H9 (cell line): Measurements from ENCODE around the gene PPP3CB. TPM values are rescaled to one million over a fixed set of nuclear protein-coding genes. Genes with fewer than 3 reads are reported as not detected.

Experiments used
- DNase-seq: peaks from one replicate; pipeline ENCODE4 v3.0.0-alpha.2; 2017
- H2AFZ ChIP-seq: one replicate; pipeline ENCODE4 v1.6.1; 2013; ENCODE audit warnings: mild to moderate bottlenecking, low read length, control low read depth, moderate library complexity
- H2AK5ac ChIP-seq: 2 replicates; pipeline ENCODE4 v1.6.1; 2013; ENCODE audit warnings: low read length, control low read depth, mixed read lengths; ENCODE audit not compliant: insufficient read length
- H2BK120ac ChIP-seq: one replicate; pipeline ENCODE4 v1.6.1; 2013; ENCODE audit warnings: low read depth, mild to moderate bottlenecking, low read length, control low read depth, inconsistent platforms; ENCODE audit not compliant: poor library complexity, severe bottlenecking
- H2BK12ac ChIP-seq: 2 replicates; pipeline ENCODE4 v1.6.1; 2013; ENCODE audit warnings: low read length, control low read depth, mixed read lengths, low read depth; ENCODE audit not compliant: insufficient read length
- H2BK15ac ChIP-seq: 2 replicates; pipeline ENCODE4 v1.6.1; 2013; ENCODE audit warnings: low read depth, low read length, control low read depth
- H2BK20ac ChIP-seq: one replicate; pipeline ENCODE4 v1.6.1; 2013; ENCODE audit warnings: low read depth, mild to moderate bottlenecking, low read length, control low read depth, inconsistent platforms; ENCODE audit not compliant: poor library complexity, severe bottlenecking
- H2BK5ac ChIP-seq: 2 replicates; pipeline ENCODE4 v1.6.1; 2013; ENCODE audit warnings: low read length, control low read depth, mixed read lengths; ENCODE audit not compliant: insufficient read length
- H3K14ac ChIP-seq: 2 replicates; pipeline ENCODE4 v1.6.1; 2013; ENCODE audit warnings: low read length, control low read depth; ENCODE audit not compliant: insufficient read depth
- H3K18ac ChIP-seq: 2 replicates; pipeline ENCODE4 v1.6.1; 2013; ENCODE audit warnings: low read depth, mild to moderate bottlenecking, mixed read lengths, low read length, control low read depth; ENCODE audit not compliant: insufficient read length
- H3K23ac ChIP-seq: 2 replicates; pipeline ENCODE4 v1.6.1; 2013; ENCODE audit warnings: low read length, control low read depth, mixed read lengths, low read depth; ENCODE audit not compliant: insufficient read length
- H3K23me2 ChIP-seq: 2 replicates; pipeline ENCODE4 v1.6.1; 2013; ENCODE audit warnings: low read depth, mild to moderate bottlenecking, mixed read lengths, low read length, control low read depth; ENCODE audit not compliant: insufficient read length, poor library complexity, severe bottlenecking
- H3K27ac ChIP-seq: 2 replicates; pipeline ENCODE4 v1.5.1; 2013; ENCODE audit warnings: low read length, control low read depth, mixed read lengths, low read depth; ENCODE audit not compliant: insufficient read length
- H3K27me3 ChIP-seq: 2 replicates; pipeline ENCODE4 v1.6.1; 2013; ENCODE audit warnings: low read length, control low read depth, inconsistent platforms; ENCODE audit not compliant: insufficient read depth
- H3K4ac ChIP-seq: 2 replicates; pipeline ENCODE4 v1.6.1; 2013; ENCODE audit warnings: low read depth, mild to moderate bottlenecking, control low read depth, inconsistent platforms, low read length, moderate library complexity
- H3K4me1 ChIP-seq: 2 replicates; pipeline ENCODE4 v1.6.1; 2013; ENCODE audit warnings: low read length, control low read depth, inconsistent platforms; ENCODE audit not compliant: insufficient read depth
- H3K4me2 ChIP-seq: 2 replicates; pipeline ENCODE4 v1.6.1; 2013; ENCODE audit warnings: low read length, control low read depth, mixed read lengths; ENCODE audit not compliant: insufficient read length, insufficient read depth
- H3K56ac ChIP-seq: 2 replicates; pipeline ENCODE4 v1.6.1; 2013; ENCODE audit warnings: low read depth, mild to moderate bottlenecking, mixed read lengths, low read length, control low read depth; ENCODE audit not compliant: insufficient read length
- H3K79me1 ChIP-seq: 2 replicates; pipeline ENCODE4 v1.6.1; 2013; ENCODE audit warnings: low read depth, mild to moderate bottlenecking, moderate library complexity, low read length, control low read depth, inconsistent platforms; ENCODE audit not compliant: insufficient read depth, poor library complexity, severe bottlenecking
- H3K79me2 ChIP-seq: 2 replicates; pipeline ENCODE4 v1.6.1; 2013; ENCODE audit warnings: low read length, control low read depth, inconsistent platforms; ENCODE audit not compliant: insufficient read depth
- H3K9ac ChIP-seq: 2 replicates; pipeline ENCODE4 v1.6.1; 2013; ENCODE audit warnings: low read length, control low read depth, mixed read lengths; ENCODE audit not compliant: insufficient read length; ENCODE audit errors: extremely low read depth
- H3K9me3 ChIP-seq: one replicate; pipeline ENCODE4 v1.6.1; 2013; ENCODE audit warnings: low read depth, low read length, inconsistent platforms; ENCODE audit not compliant: control insufficient read depth
- H3T11ph ChIP-seq: one replicate; pipeline ENCODE4 v1.6.1; 2013; ENCODE audit warnings: mild to moderate bottlenecking, low read length, control low read depth, inconsistent platforms
- H4K20me1 ChIP-seq: one replicate; pipeline ENCODE4 v1.6.1; 2013; ENCODE audit not compliant: control insufficient read depth, insufficient read length, insufficient read depth
- H4K5ac ChIP-seq: 2 replicates; pipeline ENCODE4 v1.6.1; 2013; ENCODE audit warnings: low read depth, mild to moderate bottlenecking, mixed read lengths, low read length, control low read depth; ENCODE audit not compliant: insufficient read length
- H4K8ac ChIP-seq: replicated peaks from 2 replicates; pipeline ENCODE4 v1.6.1; 2013; ENCODE audit warnings: low read length, control low read depth, mixed read lengths, low read depth; ENCODE audit not compliant: insufficient read length
- H4K91ac ChIP-seq: 2 replicates; pipeline ENCODE4 v1.6.1; 2013; ENCODE audit warnings: low read depth, mild to moderate bottlenecking, moderate library complexity, mixed read lengths, low read length, control low read depth; ENCODE audit not compliant: insufficient read length
- H3K27ac Mint-ChIP-seq, 3 experiments: 2 replicates in 2 of 3; 3 replicates in 1 of 3; pipeline ENCODE4 v1.8.0; 2020 to 2021; ENCODE audit warnings: mixed read lengths in 3 of 3, mild to moderate bottlenecking in 1 of 3, moderate library complexity in 1 of 3
- H3K27me3 Mint-ChIP-seq: 2 replicates; pipeline ENCODE4 v1.8.0; 2021; ENCODE audit warnings: low read depth, mild to moderate bottlenecking, moderate library complexity, mixed read lengths
- H3K36me3 Mint-ChIP-seq, 3 experiments: 2 replicates in 2 of 3; 3 replicates in 1 of 3; pipeline ENCODE4 v1.8.0; 2020 to 2021; ENCODE audit warnings: low read depth in 3 of 3, mixed read lengths in 3 of 3; ENCODE audit not compliant: insufficient read depth in 1 of 3
- H3K4me1 Mint-ChIP-seq, 2 experiments: 2 replicates each; pipeline ENCODE4 v1.8.0; 2020; ENCODE audit warnings: mixed read lengths in 2 of 2
- H3K4me3 Mint-ChIP-seq, 2 experiments: 2 replicates in 1 of 2; 3 replicates in 1 of 2; pipeline ENCODE4 v1.8.0; 2020 to 2021; ENCODE audit warnings: mild to moderate bottlenecking in 2 of 2, mixed read lengths in 2 of 2, moderate library complexity in 1 of 2
- H3K9me3 Mint-ChIP-seq, 2 experiments: 2 replicates in 1 of 2; 3 replicates in 1 of 2; pipeline ENCODE4 v1.8.0; 2020; ENCODE audit warnings: mild to moderate bottlenecking in 2 of 2, mixed read lengths in 2 of 2, moderate library complexity in 1 of 2
- CTCF ChIP-seq: fragments of 200-600 bp; sonication (generic); conservative IDR thresholded peaks from 3 replicates; pipeline ENCODE4 v1.8.0; 2021; ENCODE audit warnings: antibody characterized with exemption, mild to moderate bottlenecking
- WGBS: extraction: QIAGEN DNeasy Blood & Tissue Kit; methylation state at CpG from one replicate; pipeline ENCODE4 v1.1.7; 2013; ENCODE audit warnings: missing lambda C conversion rate, low lambda C conversion rate, mixed read lengths; ENCODE audit not compliant: insufficient read length; ENCODE audit errors: extremely low coverage; 5-methylcytosine and 5-hydroxymethylcytosine counted together
- total RNA-seq: library from RNA; stranded (reverse); gene quantifications from 2 replicates; pipeline ENCODE4 v1.2.1, GENCODE V29; 2021

Gene PPP3CB
- total RNA-seq, 1 experiment from 2014 or later = 37.3 TPM

- Histone ChIP-seq H3K27me3 (no peaks in the 10 kb centered on the region), H2AFZ (no peak overlapping the region), H3T11ph (no peak overlapping the region), H2AK5ac (no peak overlapping the region), H3K23me2 (peaks cover 16% of the 10 kb centered on the region), H3K79me1 (peaks cover 4% of the 10 kb centered on the region), H3K79me2 (peaks cover 11% of the 10 kb centered on the region; the same call in 1 of the 2 replicates), H2BK5ac (no peak overlapping the region), H3K4me1 (no peaks in the 10 kb centered on the region), H4K20me1 (no peaks in the 10 kb centered on the region), H2BK120ac (no peak overlapping the region), H3K9me3 (no peaks in the 10 kb centered on the region), H3K4ac (no peak overlapping the region), H3K4me2 (no peak overlapping the region), H3K18ac (no peak overlapping the region), H3K9ac (no peak overlapping the region), H3K23ac (no peak overlapping the region), H3K56ac (no peak overlapping the region), H2BK15ac (no peak overlapping the region), H4K8ac (no peak overlapping the region), H3K14ac (no peak overlapping the region), H3K27ac (no peak overlapping the region), H2BK12ac (no peak overlapping the region), H4K5ac (no peak overlapping the region), H4K91ac (no peak overlapping the region), H2BK20ac (no peak overlapping the region)
- peaks cover 25 to 30% of the 10 kb centered on the region in 2 experiments for H3K4me1 Mint-ChIP-seq
- no CpG with 5 or more reads among the region's 1 CpG for WGBS
- no peak overlapping the region for H3K27ac Mint-ChIP-seq
- no peak for DNase-seq
- TF ChIP-seq CTCF = no peak
- peaks cover 0 to 13% (median 0%) of the 10 kb centered on the region in 3 experiments; a peak in 2 of 7 replicates for H3K36me3 Mint-ChIP-seq
- H3K4me3 Mint-ChIP-seq = no peak overlapping the region
- no peaks in the 10 kb centered on the region for H3K9me3 Mint-ChIP-seq
- H3K27me3 Mint-ChIP-seq = peaks cover 4% of the 10 kb centered on the region; the same call in 1 of the 2 replicates
Measured at GRCh38 chr10:73410897-73411296, 84.9 kb downstream of the PPP3CB start.
